Measurements from ENCODE around the gene AFF1. TPM values are rescaled to one million over a fixed set of nuclear protein-coding genes. Genes with fewer than 3 reads are reported as not detected.
A peak's percentile ranks its signal among the peaks of the same experiment; 100 is the strongest.

The AFF1 gene
- total RNA-seq, 1 donor from 2014 or later: 34.1 TPM

DNA sequence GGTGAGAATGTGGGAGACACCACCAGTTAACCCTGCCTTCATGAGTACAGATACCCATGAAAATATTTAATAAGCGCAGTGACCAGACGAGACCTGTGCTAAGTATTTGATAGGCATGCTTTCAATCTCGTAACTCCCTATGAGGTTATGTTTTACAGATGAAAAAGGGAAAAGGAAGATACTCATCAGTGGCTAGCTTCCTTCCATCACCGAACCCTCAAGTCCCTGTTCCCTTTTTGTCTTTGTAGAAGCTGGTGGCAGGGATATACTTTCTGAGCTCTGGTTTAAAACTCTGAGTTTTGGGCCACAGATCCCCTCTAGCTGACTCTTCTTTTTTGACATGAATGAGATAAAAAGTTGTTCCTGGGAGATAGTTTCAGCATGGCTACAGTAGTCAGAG is 26.3 kb downstream of the AFF1 start:
- H3K4me3 Mint-ChIP-seq: no peak overlapping the region
- no peaks in the 10 kb centered on the region for H3K9me3 Mint-ChIP-seq

DNA sequence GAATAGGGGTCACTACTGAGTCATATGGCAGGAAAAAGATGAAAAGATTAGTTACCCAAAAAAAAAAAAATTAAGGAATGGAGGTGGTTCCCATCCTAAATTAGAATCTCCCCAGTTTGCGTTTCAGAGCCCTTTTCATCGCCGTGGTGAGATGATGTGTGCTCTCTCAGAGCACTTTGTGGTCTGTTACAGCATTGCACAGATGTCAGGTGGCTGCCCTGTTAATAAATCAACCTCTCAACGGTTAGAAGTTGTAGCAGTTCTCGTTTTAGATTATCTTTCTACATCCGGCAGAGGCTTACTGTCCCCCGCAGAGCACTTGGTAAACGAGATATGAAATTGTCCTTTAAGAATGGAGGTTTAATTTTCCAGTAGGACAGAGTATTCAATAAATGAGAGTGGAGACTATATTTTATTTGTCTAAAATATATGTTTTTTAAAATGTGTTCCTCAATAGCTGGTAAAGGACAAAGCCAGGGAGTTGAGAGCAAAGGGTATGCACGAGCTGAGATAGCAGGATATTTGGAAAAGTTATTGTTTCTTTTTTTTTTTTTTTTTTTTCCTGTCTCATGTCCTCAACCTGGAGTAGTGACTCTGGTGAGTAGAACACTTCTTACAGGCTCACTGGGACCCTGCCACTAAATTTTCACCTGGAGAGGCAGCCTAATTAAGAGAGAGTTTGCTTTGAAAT is 26.9 kb downstream of the AFF1 start:
- no peak for DNase-seq (ENCODE audit: low read depth, low spot score)
- peaks cover 41% of the 10 kb centered on the region for H3K4me1 Mint-ChIP-seq
- peak overlapping the region; percentile 94 for H3K27ac Mint-ChIP-seq (ENCODE audit: unreplicated experiment)
- H3K9me3 Mint-ChIP-seq: no peaks in the 10 kb centered on the region
- TF ChIP-seq, protein P1, sequence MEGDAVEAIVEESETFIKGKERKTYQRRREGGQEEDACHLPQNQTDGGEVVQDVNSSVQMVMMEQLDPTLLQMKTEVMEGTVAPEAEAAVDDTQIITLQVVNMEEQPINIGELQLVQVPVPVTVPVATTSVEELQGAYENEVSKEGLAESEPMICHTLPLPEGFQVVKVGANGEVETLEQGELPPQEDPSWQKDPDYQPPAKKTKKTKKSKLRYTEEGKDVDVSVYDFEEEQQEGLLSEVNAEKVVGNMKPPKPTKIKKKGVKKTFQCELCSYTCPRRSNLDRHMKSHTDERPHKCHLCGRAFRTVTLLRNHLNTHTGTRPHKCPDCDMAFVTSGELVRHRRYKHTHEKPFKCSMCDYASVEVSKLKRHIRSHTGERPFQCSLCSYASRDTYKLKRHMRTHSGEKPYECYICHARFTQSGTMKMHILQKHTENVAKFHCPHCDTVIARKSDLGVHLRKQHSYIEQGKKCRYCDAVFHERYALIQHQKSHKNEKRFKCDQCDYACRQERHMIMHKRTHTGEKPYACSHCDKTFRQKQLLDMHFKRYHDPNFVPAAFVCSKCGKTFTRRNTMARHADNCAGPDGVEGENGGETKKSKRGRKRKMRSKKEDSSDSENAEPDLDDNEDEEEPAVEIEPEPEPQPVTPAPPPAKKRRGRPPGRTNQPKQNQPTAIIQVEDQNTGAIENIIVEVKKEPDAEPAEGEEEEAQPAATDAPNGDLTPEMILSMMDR (conservative IDR thresholded peaks at IDR 0.05): no peak
- no peaks in the 10 kb centered on the region for H3K27me3 Mint-ChIP-seq (ENCODE audit: low read depth)
- no peaks in the 10 kb centered on the region for H3K36me3 Mint-ChIP-seq (ENCODE audit: low read depth)
- H3K4me3 Mint-ChIP-seq: peak overlapping the region; percentile 4

More for the DNA sequence above, 26.3 kb downstream of the AFF1 start:
- no peak for DNase-seq (ENCODE audit: low read depth, low spot score)
- TF ChIP-seq, protein P1 (conservative IDR thresholded peaks at IDR 0.05): no peak
- Mint-ChIP-seq H3K27ac (ENCODE audit: unreplicated experiment) (peak overlapping the region; percentile 94), H3K36me3 (ENCODE audit: low read depth) (no peaks in the 10 kb centered on the region), H3K4me1 (peaks cover 41% of the 10 kb centered on the region), H3K27me3 (ENCODE audit: low read depth) (no peaks in the 10 kb centered on the region)

DNA sequence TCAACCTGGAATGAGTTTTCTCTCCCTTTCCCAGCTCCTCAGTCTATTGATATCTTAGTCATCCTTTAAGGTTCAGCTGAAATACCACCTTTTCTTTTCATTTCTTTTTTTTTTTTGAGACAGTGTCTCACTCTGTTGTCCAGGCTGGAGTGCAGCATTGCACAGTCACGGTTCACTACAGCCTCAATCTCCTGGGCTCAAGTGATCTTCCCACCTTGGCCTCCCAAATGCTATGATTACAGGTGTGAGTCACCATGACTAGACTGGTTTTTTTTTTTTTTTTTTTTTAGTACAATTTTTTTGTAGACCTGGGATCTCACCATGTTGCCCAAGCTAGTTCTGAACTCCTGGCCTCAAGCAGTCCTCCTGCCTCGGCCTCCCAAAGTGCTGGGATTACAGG is 28.9 kb downstream of the AFF1 start:
- Mint-ChIP-seq H3K36me3 (ENCODE audit: low read depth) (no peaks in the 10 kb centered on the region), H3K27ac (ENCODE audit: unreplicated experiment) (no peak overlapping the region), H3K4me1 (peaks cover 39% of the 10 kb centered on the region), H3K4me3 (no peak overlapping the region), H3K9me3 (no peaks in the 10 kb centered on the region), H3K27me3 (ENCODE audit: low read depth) (no peaks in the 10 kb centered on the region)
- TF ChIP-seq, protein P1 (conservative IDR thresholded peaks at IDR 0.05): no peak
- no peak for DNase-seq (ENCODE audit: low read depth, low spot score)

DNA sequence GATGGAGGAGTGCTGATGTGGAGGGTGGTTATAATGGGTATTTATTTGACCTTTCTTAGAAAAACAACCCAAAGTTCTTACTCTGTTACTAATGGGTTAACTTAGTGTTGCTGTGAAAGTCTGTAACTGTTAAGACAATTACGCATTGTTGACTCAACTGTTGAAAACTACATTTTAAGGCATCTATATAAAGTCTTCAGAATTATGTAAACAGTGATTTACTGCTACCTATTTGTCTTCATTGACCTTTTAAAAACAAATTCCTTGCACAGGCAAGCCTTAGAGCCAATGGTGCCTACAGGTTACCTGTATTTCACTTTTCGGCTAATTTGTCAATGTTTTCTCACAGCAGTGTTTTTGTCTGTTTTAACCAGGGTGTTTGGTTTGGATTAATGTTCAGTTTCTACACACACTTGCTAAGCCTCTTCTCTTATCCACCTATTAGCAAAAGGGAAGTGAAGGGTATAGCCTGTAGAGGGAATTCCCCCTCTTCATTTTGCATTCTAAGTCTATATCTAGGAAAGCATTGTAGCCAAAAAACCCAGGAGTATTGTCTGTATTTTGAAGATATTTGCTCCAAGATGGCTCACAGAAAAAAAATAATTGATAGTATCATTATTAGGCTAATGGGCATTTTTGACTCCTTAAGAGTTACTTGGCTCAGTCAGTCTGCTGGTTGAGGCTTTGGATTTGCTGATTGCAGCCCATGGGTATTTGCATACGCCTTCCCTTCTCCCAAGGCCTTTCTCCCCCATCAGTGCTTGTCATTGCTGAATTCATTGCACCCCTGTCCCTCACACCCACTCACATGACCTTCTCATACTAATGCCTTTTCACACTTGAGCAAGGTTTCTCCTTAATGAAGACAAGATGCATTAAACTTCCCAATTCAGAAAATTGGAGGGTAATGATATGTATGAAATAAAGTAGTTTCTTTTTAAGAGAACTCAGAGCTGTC is 30.5 kb downstream of the AFF1 start:
- peaks cover 23% of the 10 kb centered on the region for H3K4me1 Mint-ChIP-seq
- no peak overlapping the region for H3K4me3 Mint-ChIP-seq
- TF ChIP-seq, protein P1 (conservative IDR thresholded peaks at IDR 0.05): no peak
- no peak for DNase-seq (ENCODE audit: low read depth, low spot score)
- no peaks in the 10 kb centered on the region for H3K9me3 Mint-ChIP-seq
- H3K27ac Mint-ChIP-seq (ENCODE audit: unreplicated experiment): no peak overlapping the region
- H3K27me3 Mint-ChIP-seq (ENCODE audit: low read depth): no peaks in the 10 kb centered on the region
- no peaks in the 10 kb centered on the region for H3K36me3 Mint-ChIP-seq (ENCODE audit: low read depth)

DNA sequence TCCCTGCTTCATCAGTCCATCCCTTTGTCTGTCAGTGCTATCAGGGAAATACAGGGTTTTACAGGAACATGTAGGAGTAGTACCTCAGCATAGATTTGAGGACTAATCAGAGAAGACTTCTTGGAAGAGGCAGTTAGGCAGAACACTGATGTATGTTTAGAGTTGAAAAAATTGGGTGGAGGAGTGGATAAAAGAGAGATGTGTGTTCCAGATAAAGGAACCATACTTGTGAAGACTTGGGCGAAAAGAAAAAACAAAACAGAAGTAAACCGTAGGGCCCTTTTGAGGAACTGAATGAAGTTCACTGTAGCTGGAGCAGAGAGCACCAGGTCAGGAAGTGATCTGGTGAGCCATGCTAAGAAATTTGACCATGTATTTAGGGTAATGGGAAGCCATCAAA is 32.3 kb downstream of the AFF1 start:
- TF ChIP-seq, protein P1 (conservative IDR thresholded peaks at IDR 0.05): no peak
- Mint-ChIP-seq H3K9me3 (no peaks in the 10 kb centered on the region), H3K27me3 (ENCODE audit: low read depth) (no peaks in the 10 kb centered on the region), H3K36me3 (ENCODE audit: low read depth) (no peaks in the 10 kb centered on the region), H3K4me1 (peaks cover 5% of the 10 kb centered on the region), H3K4me3 (no peak overlapping the region), H3K27ac (ENCODE audit: unreplicated experiment) (no peak overlapping the region)
- DNase-seq (ENCODE audit: low read depth, low spot score): no peak
